RCC 7860 (cell line): ENCODE measurements around the gene FNDC8.
A peak's percentile ranks its signal among the peaks of the same experiment; 100 is the strongest.
"Not testable (repeated sequence)": the region's sequence is repeated elsewhere in the genome, so short reads cannot be mapped to it uniquely, and the experiment has no call there.

Experiments
- DNase-seq: peaks from one replicate; pipeline ENCODE4 v3.0.0-alpha.2; 2015; ENCODE audit warnings: low spot score
- FAIRE-seq: peaks from 2 replicates; lab custom pipeline; 2012; peaks lifted over from hg19 to GRCh38; lab: Jason Lieb, UNC

The FNDC8 gene

DNA sequence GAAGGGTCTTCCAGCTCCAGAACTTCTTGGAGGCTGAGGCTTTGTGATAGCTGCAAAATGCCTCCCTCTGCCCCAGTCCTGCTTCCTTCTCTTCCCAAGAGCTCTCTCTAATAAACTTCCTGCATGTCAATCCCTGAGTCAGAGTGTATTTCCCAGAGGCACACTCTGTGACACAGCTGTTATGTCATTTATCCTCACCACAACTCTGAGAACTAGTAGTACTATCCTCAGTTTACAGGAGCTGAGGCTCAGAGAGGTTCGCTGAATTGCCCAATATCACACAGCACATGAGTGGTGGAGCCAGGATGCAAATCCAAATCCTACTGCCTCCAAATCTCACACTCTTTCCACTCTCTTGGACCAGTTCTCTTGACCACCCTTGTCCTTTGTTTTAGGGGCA is 46.3 kb downstream of the FNDC8 start:
- peak; percentile 42 for DNase-seq
- no peak for FAIRE-seq

GRCh38 chr17:35169835-35170363 is 48.5 kb downstream of the FNDC8 start:
- no peak for DNase-seq
- no peak for FAIRE-seq

- no peak for FAIRE-seq
- no peak for DNase-seq
Observed at GRCh38 chr17:35170968-35171771, 49.8 kb downstream of the FNDC8 start.

DNA sequence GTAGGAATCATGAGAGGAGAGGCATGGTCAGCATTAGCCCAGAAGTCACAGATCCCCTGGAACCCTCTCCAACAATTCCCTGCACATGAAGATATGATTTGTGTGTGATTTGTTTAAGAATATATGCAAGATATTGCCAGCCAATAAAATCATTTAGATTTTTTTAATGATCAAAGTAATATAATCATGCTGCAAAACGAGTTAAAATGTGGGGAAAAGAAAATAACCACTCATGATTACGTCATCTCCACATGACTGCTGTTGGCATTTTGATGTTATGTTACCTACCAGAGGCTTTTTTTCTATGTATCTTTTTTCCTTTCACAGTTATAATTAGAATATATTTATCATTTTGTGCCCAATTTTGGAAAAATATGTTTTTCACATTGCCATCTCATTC is 50.4 kb downstream of the FNDC8 start:
- FAIRE-seq, result no peak
- no peak for DNase-seq

DNA sequence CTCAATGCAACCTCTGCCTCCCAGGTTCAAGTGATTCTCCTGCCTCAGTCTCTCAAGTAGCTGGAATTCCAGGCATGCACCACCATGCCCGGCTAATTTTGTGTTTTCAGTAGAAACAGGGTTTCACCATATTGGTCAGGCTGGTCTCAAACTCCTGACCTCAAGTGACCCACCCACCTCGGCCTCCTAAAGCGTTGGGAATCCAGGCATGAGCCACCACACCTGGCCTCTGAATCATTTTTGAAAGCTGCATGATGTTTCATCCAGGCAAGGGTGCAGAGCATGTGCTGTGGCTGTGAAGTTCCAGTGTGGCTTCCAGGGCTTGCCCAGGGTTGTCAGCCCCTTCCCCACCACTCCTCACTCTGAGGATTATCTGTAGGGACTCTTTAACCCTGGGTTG is 50.9 kb downstream of the FNDC8 start:
- FAIRE-seq, DNase-seq: not testable (repeated sequence)

DNA sequence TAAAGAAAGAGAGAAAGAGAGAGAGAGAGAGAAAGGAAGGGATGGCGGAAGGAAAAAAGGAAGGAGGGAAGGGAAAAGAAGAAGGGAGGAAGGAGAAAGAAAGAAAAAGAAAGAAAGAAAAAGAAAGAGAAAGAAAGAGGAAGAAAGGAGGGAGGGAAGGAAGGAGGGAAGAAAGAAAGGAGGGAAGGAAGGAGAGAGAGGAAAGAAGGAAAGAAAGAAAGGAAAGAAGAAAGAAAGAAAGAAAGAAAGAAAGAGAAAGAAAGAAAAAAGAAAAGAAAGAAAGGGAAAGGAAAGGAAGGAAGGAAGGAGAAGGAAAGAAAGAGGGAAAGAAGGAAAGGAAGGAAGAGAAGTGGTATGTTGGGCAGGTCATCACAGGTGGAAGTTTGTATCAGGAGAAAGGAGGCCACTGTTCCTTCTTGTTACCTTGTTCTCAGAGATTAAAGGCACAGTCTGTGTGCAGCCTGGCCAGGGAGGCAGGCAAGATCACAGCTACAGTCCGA is 53.5 kb downstream of the FNDC8 start:
- DNase-seq (no peak), FAIRE-seq (no peak)

- no peak for FAIRE-seq
- no peak for DNase-seq
Observed at GRCh38 chr17:35175638-35176415, 54.4 kb downstream of the FNDC8 start.

GRCh38 chr17:35176897-35177296 is 55.5 kb downstream of the FNDC8 start:
- FAIRE-seq (no peak), DNase-seq (no peak)

DNA sequence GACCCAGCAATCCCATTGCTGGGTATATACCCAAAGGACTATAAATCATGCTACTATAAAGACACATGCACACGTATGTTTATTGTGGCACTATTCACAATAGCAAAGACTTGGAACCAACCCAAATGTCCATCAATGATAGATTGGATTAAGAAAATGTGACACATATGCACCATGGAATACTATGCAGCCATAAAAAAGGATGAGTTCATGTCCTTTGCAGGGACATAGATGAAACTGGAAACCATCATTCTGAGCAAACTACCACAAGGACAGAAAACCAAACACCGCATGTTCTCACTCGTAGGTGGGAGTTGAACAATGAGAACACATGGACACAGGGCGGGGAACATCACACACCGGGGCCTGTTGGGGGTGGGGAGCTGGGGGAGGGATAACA is 58.0 kb downstream of the FNDC8 start:
- FAIRE-seq, DNase-seq: not testable (repeated sequence)
